HG02884 (cell line): Measurements from ENCODE around the gene FADD.
"Not testable (repeated sequence)": the region's sequence is repeated elsewhere in the genome, so short reads cannot be mapped to it uniquely, and the experiment has no call there.

Experiments used
- ATAC-seq: cut with Tn5 transposase; IDR thresholded peaks from one replicate; pipeline ENCODE4 v1.9.1; 2021; ENCODE audit warnings: mild to moderate bottlenecking, moderate library complexity; ENCODE audit not compliant: unreplicated experiment

The FADD gene

DNA sequence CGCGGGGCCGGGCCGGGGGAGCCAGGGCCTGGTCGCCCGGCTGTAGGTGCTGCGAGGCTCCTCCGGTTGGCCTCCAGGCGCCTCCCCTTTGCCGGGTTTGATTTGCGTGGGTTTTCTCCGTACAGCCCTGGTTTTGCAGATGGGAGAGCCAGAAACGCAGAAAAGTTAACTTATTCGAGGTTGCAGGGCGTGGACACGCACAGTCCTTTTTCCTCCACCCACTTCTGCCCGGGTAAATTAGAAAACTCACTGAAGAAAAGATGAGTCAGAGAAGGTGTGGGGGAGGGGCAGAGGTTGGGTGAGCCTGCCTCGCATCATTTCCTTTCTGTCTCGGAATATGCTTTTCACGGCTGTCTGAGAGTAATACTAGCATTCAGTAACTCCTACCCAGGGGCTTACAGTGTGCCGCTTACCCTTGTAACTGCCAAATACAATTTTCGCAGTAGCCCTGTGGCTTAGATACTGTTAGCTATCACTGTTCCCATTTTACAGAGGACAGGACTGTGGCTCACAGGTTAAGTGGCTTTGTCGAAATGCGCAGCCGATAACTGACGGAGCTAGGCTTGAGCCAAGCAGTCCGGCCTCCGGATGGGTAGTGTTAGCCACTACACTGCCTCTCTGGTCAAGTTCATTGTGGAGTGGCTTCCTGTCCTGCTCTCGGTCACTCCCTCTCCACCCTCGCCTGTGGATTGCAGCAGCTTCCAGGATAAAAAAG lies 812 bp downstream of the FADD start:
- ATAC-seq = peak; percentile 25

DNA sequence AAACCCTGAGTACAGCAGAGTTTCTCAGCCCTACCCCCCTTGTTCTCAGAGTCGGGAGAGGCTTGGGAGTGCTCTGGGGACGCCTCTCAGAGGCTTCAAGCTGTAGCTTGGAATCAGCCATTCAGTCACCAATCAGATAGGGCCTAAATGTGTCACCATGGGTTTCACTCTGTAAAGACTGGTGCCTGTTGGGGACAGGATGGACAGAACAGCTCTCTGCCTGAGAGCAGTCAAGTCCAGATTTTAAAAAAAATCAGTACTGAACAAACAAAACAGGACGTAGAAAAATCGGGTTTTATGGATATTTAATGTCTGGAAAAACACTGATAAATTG lies 1.3 kb downstream of the FADD start:
- no peak for ATAC-seq

DNA sequence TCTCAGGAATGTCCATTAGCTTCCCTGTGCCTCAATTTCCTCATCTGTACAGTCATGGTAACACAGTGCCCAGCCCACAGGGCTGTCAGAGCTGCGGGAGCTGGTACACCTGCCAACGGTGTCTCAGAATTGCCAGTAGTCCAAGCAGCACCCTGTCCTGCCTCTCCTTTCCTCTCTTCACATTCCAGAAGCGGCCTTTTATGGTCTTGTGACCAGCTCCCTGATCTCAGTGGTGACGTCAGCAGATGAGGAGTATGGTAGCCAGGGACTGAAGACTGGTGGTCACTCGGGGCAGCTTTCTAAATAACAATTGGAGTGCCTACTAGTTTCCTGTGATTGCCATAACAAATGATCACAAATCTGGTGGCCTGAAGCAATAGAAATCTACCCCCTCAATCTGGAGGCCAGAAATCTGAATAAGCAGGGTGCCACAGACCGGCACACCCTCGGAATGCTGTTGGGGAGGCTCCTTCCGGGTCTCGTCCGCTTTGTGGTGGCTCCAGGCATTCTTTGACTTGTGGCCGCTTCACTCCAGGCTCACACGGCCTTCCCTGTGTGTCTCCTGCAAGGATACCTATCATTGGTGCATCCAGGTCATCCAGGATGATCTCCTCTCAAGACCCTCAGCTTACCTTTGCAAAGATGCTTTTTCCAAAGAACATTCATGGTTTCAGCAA lies 2.1 kb downstream of the FADD start:
- ATAC-seq = no peak

DNA sequence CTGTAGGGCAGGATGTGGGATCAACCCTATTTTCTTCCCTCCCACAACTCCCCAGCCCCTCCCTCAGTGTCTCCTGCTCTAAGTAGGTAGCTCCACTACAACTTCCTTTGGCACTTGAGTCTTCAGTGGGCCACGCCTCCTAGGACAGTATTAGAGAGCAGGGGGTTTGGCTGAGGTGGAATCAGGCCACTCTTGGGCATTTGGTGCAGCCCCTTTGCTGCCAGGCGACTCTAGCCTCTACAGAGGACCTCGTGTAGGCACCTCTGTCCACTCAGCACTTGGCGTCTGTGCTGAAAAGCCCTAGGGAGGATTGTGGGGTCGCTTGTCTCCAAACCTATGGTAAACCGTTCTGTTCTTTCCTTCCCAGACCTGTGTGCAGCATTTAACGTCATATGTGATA lies 2.7 kb downstream of the FADD start:
- ATAC-seq = no peak

DNA sequence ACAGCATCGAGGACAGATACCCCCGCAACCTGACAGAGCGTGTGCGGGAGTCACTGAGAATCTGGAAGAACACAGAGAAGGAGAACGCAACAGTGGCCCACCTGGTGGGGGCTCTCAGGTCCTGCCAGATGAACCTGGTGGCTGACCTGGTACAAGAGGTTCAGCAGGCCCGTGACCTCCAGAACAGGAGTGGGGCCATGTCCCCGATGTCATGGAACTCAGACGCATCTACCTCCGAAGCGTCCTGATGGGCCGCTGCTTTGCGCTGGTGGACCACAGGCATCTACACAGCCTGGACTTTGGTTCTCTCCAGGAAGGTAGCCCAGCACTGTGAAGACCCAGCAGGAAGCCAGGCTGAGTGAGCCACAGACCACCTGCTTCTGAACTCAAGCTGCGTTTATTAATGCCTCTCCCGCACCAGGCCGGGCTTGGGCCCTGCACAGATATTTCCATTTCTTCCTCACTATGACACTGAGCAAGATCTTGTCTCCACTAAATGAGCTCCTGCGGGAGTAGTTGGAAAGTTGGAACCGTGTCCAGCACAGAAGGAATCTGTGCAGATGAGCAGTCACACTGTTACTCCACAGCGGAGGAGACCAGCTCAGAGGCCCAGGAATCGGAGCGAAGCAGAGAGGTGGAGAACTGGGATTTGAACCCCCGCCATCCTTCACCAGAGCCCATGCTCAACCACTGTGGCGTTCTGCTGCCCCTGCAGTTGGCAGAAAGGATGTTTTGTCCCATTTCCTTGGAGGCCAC lies 3.3 kb downstream of the FADD start:
- ATAC-seq = no peak

DNA sequence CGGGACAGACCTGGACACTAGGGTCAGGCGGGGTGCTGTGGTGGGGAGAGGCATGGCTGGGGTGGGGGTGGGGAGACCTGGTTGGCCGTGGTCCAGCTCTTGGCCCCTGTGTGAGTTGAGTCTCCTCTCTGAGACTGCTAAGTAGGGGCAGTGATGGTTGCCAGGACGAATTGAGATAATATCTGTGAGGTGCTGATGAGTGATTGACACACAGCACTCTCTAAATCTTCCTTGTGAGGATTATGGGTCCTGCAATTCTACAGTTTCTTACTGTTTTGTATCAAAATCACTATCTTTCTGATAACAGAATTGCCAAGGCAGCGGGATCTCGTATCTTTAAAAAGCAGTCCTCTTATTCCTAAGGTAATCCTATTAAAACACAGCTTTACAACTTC lies 3.9 kb downstream of the FADD start:
- no peak for ATAC-seq

DNA sequence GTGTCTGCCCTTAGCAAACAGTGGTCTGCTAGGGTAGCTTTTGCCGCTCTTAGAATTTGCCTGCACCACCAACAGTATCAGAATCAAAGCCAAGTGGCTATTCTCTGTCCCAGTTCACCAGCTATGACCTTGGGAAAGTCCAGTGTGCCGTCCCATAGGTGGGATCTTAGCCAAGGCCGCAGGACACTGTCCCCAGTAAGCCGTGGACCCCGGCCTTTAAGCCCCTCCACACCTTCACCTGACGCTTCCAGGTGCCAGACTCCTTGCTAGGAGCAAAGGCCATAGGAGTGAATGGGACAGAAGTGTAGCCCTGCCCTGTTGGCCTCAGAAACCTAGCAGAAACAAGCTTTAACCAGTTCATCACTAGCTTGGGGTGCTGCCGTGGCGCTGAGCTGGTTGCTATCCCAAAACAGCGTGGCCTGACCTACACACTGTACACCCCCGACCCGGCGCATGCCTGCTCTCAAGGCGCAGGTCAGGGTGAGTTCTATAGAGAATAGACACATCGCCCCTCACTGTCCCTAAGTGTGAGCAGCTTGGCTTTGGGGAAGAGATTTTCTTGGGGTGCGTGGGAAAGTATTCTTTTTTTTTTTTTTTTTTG lies 4.5 kb downstream of the FADD start:
- ATAC-seq = no peak

DNA sequence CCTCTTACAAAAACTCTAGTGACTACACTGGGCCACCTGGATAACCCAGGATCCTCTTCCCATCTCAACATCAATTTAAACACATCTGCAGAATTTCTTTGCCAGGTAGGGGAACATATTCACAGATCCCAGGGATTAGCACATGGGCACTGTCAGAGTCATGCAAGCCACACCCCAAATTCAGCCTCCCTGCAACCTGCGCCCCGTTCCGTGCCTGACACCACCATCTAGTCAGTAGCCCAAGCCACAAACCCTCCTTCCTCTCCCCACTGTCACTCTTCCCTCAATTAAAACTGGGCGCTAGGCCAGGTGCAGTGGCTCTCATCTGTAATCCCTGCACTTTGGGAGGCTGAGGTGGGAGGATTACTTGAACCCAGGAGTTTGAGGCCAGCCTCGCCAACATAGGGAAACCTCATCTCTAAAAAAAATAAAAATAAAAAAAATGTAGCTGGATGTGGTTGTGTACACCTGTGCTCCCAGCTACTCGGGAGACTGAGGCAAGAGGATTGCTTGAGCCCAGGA lies 6.4 kb downstream of the FADD start:
- ATAC-seq = no peak

DNA sequence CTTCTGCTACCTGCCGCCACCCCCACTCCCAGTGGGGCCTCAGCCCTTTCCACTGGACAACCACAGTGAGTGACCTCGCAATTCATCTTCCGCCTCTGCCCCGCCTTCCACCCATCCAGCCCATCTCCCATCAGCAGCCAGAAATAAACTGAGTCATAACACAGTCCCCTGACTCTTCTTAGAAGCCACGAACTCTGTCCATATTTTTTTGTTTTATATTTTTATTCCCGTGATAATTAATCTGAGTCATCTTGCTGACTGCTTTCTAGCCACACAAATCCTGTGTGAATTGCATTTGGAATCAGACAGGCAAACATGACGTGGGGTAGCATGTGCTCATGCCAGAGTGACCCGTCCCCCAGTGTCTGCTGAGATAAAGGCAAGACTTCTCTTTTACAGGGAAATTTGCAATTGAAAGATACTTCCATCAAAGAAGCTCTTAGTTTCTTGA lies 7.0 kb downstream of the FADD start:
- no peak for ATAC-seq

DNA sequence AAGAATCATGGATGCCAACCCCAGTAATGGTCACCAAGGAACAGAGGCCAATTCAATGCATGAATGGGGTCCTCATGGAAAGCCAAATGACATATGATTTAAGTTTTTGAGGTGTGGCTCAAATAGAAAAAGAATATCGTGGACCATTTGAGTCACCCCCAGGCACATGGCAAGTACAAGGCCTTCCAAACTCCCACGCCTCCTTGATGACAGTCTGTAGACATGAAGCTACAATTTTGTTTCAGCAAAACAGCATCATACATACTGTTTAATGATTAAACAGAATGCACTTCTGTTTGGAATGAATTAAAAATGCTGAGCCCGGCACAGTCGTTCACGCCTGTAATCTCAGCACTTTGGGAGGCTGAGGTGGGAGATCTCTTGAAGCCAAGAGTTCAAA lies 7.4 kb downstream of the FADD start:
- no peak for ATAC-seq

DNA sequence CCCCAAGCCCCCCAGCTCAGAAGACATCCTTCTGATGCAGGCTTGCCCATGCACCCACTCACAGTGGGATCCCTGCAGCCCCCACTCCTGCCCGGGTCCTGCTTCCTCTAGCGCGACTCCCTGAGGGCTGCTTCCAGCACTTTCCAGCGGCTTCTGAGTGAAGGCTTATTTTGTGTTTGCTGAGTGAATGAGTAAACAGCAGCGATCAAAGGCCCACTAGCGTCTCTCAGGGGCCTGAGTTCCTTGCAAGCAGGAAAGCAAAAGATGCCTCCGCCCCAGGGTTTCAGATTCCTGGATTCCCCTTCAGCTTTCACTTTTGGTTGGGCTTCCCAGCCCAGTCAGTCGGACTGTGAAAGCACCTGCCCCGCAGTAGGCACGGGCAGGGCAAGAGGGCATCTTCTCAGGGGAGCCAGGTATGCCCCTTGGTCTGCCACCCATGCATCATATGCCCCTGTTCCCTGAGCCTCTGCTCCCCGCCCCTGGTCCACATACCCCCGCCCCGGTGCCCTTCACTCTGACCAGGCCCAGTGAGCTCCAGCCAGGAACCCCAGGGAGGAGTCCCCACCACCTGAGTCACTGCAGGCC lies 9.2 kb downstream of the FADD start:
- ATAC-seq = no peak

DNA sequence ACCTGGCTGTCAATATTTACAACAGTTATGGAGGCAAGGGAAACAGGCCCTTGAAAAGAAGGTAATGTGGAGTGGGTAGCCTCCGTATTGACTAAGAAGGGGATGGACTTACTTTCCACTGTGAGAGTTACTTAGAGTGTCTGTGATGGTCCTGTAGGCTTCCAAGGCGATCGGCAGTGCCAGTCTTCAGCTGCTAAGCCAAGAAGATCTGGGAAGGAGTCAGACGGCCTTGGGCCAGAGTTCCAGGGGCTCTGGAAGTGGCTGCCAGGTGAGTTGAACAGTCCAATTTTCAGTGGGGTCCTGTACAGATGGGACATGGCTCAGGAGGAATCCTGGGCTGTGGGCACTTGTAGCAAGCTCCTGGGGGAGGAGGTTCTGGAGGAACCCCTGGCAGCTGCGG lies 14.3 kb downstream of the FADD start:
- ATAC-seq = not testable (repeated sequence)

DNA sequence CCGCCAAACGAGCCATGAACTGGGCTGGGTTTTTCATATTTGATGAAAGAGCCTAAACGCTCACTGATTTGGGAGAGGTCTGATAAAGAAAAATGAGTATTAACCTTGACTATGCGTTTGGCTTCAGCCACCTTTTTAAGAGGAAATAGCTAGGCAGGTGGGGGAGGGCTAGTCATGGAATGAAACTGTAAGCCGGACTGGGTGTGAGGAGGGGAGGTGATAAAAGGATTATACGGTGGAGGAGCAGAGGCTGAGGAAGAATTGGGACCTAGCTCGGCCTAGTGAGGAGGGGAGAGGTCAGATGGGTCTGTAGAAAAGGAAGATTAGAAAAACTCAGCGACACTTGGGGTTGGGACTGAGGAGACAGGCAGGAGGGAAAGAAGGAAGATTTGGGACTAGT lies 15.0 kb downstream of the FADD start:
- not testable (repeated sequence) for ATAC-seq

DNA sequence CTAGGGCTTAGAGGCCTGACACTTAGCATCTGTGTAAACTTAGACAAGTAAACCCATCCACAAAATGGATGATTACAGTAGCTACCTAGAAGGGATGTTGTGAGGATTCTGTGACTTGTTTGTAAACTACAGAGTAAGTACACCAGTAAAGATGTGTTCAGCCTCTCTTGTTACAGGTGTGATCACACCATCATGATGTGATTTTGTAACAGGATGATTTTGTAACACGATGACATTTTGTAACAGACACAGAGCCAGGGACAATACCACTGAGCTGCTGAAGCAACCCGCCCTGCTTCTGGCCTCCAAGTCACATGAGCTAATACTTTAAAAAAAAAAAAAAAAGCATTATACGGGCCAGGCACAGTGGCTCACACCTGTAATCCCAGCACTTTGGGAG lies 17.0 kb downstream of the FADD start:
- ATAC-seq = no peak

DNA sequence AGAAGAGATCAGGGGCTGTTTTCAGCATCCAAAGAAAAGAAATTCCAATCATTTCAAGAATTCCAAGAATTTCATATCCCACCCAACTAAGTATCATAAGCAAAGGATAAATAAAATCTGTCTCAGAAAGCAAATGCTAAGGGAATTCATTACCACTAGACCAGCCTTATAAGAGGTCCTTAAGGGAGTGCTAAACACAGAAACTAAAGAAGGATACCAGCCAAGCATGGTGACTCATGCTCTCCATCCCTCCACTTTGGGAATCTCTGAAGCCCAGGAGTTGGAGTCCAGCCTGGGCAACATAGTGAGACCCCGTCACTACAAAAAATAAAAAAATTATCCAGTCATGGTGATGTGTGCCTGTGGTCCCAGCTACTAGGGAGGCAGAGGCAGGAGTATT lies 17.8 kb downstream of the FADD start:
- ATAC-seq = no peak

DNA sequence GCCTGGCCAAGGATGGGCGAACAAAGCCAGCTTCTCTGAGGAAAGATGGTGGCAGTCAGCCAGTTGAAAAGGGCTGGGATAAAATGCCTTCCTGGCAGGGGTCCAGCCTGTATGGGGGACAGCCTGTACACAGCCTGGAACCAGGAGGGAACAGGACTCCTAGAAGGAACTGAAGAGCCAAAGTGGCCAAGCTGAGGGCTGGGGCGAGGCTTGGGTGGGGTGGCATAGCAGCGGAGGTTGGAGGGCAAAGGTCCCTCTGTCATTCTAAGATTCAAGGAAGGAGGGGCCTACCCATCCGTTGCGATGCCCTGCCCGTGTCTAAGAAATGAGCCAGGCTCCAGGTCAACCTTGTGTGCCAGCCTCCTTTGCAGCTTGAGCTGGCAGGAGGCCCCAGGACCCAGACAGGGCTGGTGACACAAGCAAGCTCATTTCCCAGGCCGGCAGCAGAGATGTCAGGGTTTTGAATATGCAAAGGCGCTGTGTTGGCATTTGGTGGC lies 22.6 kb downstream of the FADD start:
- no peak for ATAC-seq

DNA sequence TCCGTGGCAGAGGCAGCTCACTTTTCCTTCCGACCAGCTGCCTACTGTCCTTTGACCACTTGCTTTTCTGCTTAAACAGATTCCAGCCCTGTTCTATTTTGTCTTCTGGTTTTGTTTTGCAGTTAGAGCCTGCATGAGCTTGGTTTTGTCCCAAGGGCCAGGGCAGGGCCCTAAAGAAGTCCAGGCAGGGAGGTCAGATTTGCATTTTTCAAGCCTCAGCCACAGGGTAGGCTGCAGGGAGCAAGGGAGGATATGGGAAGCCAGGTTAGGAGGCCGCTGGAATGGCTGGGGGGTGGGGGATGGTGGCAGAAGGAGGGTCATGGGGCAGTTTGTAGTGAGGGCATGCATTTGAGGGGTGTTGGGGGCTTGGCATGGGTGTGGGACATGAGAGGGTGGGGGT lies 23.1 kb downstream of the FADD start:
- no peak for ATAC-seq

DNA sequence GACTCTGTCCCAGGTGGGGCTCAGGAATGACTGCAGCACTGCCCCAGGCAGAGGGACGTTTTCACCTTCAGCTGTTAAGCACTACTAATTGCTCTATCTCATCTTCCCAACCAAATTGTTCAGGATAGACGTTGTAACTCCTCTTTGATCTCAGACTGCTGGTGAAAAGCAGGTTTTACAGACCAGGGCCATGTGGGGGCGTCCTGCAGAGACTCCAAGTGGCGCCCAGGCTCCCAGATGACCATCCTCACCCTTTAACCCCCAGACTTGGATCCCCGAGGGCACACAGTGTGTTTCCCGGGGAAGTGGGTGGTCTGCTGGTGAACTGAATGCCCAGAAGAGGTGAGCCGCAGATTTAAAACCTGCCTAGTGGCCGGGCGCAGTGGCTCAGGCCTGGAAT lies 23.9 kb downstream of the FADD start:
- no peak for ATAC-seq

DNA sequence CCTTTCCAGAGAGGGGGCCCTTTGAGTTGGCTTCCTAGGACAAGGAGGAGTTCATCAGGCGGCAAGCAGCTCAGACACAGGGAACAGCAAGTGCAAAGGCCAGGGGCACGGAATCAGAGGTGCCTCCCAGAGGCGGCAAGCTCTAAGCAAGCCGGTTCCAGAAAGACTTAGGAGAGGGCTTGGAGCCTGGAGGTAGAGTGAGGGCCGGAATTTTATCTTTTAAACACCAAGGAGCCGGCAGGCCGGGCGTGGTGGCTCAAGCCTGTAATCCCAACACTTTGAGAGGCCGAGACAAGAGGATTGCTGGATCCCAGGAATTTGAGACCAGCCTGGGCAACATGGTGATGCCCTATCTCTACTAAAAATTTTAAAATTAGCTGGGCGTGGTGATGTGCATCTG lies 26.6 kb downstream of the FADD start:
- no peak for ATAC-seq

DNA sequence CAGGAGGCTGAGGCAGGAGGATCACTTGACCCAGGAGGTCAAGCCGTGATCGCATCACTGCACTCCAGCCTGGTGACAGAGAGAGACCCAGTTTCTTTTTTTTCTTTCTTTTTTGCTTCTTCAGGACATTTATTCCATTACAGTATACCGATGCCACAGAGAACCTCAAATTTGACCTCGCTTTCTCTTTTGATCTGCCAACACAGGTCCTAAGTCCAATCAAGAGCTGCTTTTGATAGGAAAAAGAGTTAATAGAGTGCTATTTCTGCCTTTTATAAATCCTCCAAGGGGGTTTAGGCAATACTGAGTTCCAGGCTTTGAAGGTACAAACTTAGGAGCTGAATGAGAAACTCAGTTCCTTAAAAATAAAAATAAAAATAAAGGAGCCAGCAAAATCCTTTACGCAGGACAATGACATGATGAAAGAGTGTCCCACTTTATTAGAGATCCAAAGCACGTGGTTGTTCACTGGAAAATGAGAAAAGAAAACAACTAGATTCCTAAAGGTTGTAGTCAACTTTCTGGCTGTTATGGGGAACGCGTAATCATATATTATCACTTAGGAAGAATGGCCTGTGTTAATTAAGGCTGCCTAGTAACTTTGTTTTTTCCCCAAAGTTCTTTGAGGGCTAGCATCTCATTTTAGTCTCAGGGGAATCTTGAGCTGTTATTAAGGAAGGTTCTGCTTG lies 27.2 kb downstream of the FADD start:
- no peak for ATAC-seq
